Kidney (tissue), 14 donors: ENCODE measurements around the gene SIPA1. TPM values are rescaled to one million over a fixed set of nuclear protein-coding genes. Genes with fewer than 3 reads are reported as not detected.

Experiments
- DNase-seq, 5 donors: peaks; one replicate each; pipeline ENCODE4 v3.0.0-alpha.2; 2013 to 2020
- FAIRE-seq: peaks from 2 replicates; lab custom pipeline; 2012; peaks lifted over from hg19 to GRCh38; lab: Jason Lieb, UNC
- H3K27ac ChIP-seq, 2 donors: one replicate each; pipeline ENCODE4 v1.7.0; 2013; ENCODE audit warnings: low read depth in 2 of 2, low read length in 2 of 2, inconsistent platforms in 1 of 2
- H3K27me3 ChIP-seq: one replicate; pipeline ENCODE4 v1.7.1; 2013; ENCODE audit warnings: low read length, inconsistent platforms; ENCODE audit not compliant: control insufficient read depth, insufficient read depth
- H3K36me3 ChIP-seq, 3 donors: one replicate each; pipeline versions ENCODE4 v1.7.0 to v1.7.1; 2013; ENCODE audit warnings: low read length in 3 of 3, control low read depth in 1 of 3, inconsistent platforms in 1 of 3; ENCODE audit not compliant: insufficient read depth in 3 of 3, control insufficient read depth in 2 of 3
- H3K4me1 ChIP-seq, 3 donors: one replicate each; pipeline versions ENCODE4 v1.7.0 to v1.7.1; 2013; ENCODE audit warnings: low read length in 3 of 3, inconsistent platforms in 1 of 3, low read depth in 1 of 3; ENCODE audit not compliant: control insufficient read depth in 2 of 3, insufficient read depth in 2 of 3
- H3K4me3 ChIP-seq, 3 donors: one replicate each; pipeline versions ENCODE4 v1.7.0 to v1.8.1; 2013; ENCODE audit warnings: low read length in 3 of 3, control low read depth in 1 of 3, inconsistent platforms in 1 of 3
- H3K9ac ChIP-seq, 3 donors: one replicate each; pipeline versions ENCODE4 v1.7.0 to v1.7.1; 2013; ENCODE audit warnings: low read length in 3 of 3, control low read depth in 1 of 3, inconsistent platforms in 1 of 3
- H3K9me3 ChIP-seq, 3 donors: one replicate each; pipeline versions ENCODE4 v1.7.0 to v1.7.1; 2013; ENCODE audit warnings: low read length in 3 of 3, control low read depth in 1 of 3, inconsistent platforms in 1 of 3; ENCODE audit not compliant: control insufficient read depth in 2 of 3, insufficient read depth in 1 of 3
- CTCF ChIP-seq: IDR thresholded peaks from 3 replicates; pipeline ENCODE4 v1.5.1; 2012; ENCODE audit warnings: mild to moderate bottlenecking, moderate library complexity, borderline replicate concordance; ENCODE audit not compliant: insufficient read depth; ENCODE audit errors: extremely low read depth
- intact Hi-C: fragments of 100-400 bp; cut with DNase I; formaldehyde crosslinking; loops from one replicate; pipeline ENCODE4 v1.11.1; 2022
- polyA plus RNA-seq: library from polyadenylated mRNA; stranded (reverse); fragments of 350-450 nt; fragmentation: Illumina TruSeq; extraction: RNeasy Lipid Tissue Mini Kit (QIAGEN cat#74804); gene quantifications from one replicate; pipeline ENCODE4 v1.2.3, GENCODE V29; 2014; ENCODE audit warnings: low read depth, low replicate concordance; ENCODE audit not compliant: insufficient read depth
- total RNA-seq: library from RNA; stranded (reverse); fragmentation: NEBNext Ultra II Directional; extraction: Animal tissue kit (Norgen Biotek cat#: 25700); gene quantifications from one replicate; pipeline ENCODE4 v1.2.1, GENCODE V29; 2021
- donor health status: control.
- donor health status: control.
- donor health status: control.
- donor health status: control.
- donor health status: control.
- donor health status: DM: yes; HTN: yes; CAD: no.
- donor health status: Normal renal cell carcinoma (clear cell type).

SIPA1 gene
- total and polyA plus RNA-seq, 2 donors from 2014 or later, result 46.4 to 71.0 TPM

GRCh38 chr11:65622011-65622410 lies 15.9 kb upstream of the SIPA1 start:
- no peak for FAIRE-seq
- intact Hi-C loops, result no loop called here
- no peaks in the 10 kb centered on the region for H3K27me3 ChIP-seq

GRCh38 chr11:65623177-65623576 lies 14.7 kb upstream of the SIPA1 start:
- no peak overlapping the region for H3K9ac ChIP-seq
- peaks cover 4 to 22% (median 14%) of the 10 kb centered on the region in 3 donors for H3K36me3 ChIP-seq
- H3K4me3 ChIP-seq, result no peak overlapping the region
- no peak overlapping the region for H3K27ac ChIP-seq
- no peak for DNase-seq
- H3K9me3 ChIP-seq, result no peaks in the 10 kb centered on the region
- no peak for TF ChIP-seq CTCF
- H3K4me1 ChIP-seq, result no peaks in the 10 kb centered on the region
- FAIRE-seq, result no peak
- H3K27me3 ChIP-seq, result no peaks in the 10 kb centered on the region
- intact Hi-C loops, result no loop called here

More at GRCh38 chr11:65622011-65622410, 15.9 kb upstream of the SIPA1 start:
- H3K9me3 ChIP-seq, result no peaks in the 10 kb centered on the region
- H3K27ac ChIP-seq, result no peak overlapping the region
- H3K9ac ChIP-seq, result no peak overlapping the region
- H3K4me1 ChIP-seq, result peaks cover 0 to 5% (median 0%) of the 10 kb centered on the region in 3 donors
- H3K36me3 ChIP-seq, result peaks cover 2 to 17% (median 12%) of the 10 kb centered on the region in 3 donors
- TF ChIP-seq CTCF, result no peak
- H3K4me3 ChIP-seq, result no peak overlapping the region
- no peak for DNase-seq

- Histone ChIP-seq H3K36me3 (peaks cover 3 to 21% (median 18%) of the 10 kb centered on the region in 3 donors), H3K9me3 (no peaks in the 10 kb centered on the region), H3K4me1 (no peaks in the 10 kb centered on the region), H3K27me3 (no peaks in the 10 kb centered on the region), H3K9ac (no peak overlapping the region), H3K4me3 (no peak overlapping the region), H3K27ac (no peak overlapping the region)
- DNase-seq (no peak), FAIRE-seq (no peak)
- no peak for TF ChIP-seq CTCF
- intact Hi-C loops, result no loop called here
Observed at GRCh38 chr11:65623852-65624616, 13.9 kb upstream of the SIPA1 start.
